Skeletal muscle tissue (tissue), 4 donors: ENCODE data around the gene LGALS16. TPM values are rescaled to one million over a fixed set of nuclear protein-coding genes. Genes with fewer than 3 reads are reported as not detected.
"Not testable (repeated sequence)": the region's sequence is repeated elsewhere in the genome, so short reads cannot be mapped to it uniquely, and the experiment has no call there.

Experiments used
- H3K27ac ChIP-seq: one replicate; pipeline ENCODE4 v1.7.0; 2013; ENCODE audit warnings: mild to moderate bottlenecking, low read depth, low read length, inconsistent platforms
- H3K27me3 ChIP-seq, 3 donors: one replicate each; pipeline ENCODE4 v1.7.0; 2013; ENCODE audit warnings: low read length in 3 of 3; ENCODE audit not compliant: control insufficient read depth in 3 of 3, insufficient read depth in 3 of 3
- H3K36me3 ChIP-seq, 3 donors: one replicate each; pipeline ENCODE4 v1.7.0; 2013; ENCODE audit warnings: low read length in 3 of 3; ENCODE audit not compliant: control insufficient read depth in 3 of 3, insufficient read depth in 3 of 3
- H3K4me1 ChIP-seq, 3 donors: one replicate each; pipeline ENCODE4 v1.7.0; 2013; ENCODE audit warnings: low read length in 3 of 3, mild to moderate bottlenecking in 3 of 3; ENCODE audit not compliant: control insufficient read depth in 3 of 3, insufficient read depth in 3 of 3
- H3K4me3 ChIP-seq, 3 donors: one replicate each; pipeline ENCODE4 v1.7.0; 2013; ENCODE audit warnings: low read length in 3 of 3
- H3K9ac ChIP-seq, 3 donors: one replicate each; pipeline ENCODE4 v1.7.0; 2013; ENCODE audit warnings: low read length in 3 of 3, mild to moderate bottlenecking in 3 of 3, moderate library complexity in 2 of 3, low read depth in 1 of 3
- H3K9me3 ChIP-seq, 3 donors: one replicate each; pipeline ENCODE4 v1.7.0; 2013; ENCODE audit warnings: low read length in 3 of 3; ENCODE audit not compliant: control insufficient read depth in 3 of 3
- total RNA-seq: library from RNA; depleted of rRNA; stranded (reverse); fragments of >200 nt; gene quantifications from one replicate; pipeline ENCODE4 v1.2.3, GENCODE V29; 2014
- donor health status: Osteomylitis.

LGALS16 gene
- total RNA-seq, 1 donor from 2014 or later = not detected

DNA sequence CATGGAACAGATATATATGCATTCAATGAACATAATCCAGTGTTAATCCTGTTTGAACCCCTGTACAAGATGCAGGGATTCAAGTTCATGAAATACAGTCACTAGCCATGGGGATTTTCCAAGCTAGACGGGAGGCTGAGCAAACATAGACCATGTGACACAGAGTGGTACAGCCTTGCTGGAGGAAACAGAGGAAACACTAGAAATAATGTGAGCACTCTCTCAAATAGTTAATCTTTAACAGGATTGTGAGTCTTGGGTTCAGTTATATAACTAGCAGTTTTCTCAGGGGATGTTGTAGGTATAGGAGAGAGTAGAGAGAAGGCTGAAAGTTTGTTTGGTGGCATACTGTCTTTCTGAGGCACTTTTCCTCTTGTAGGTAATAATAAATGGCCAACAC, 13.9 kb upstream of the LGALS16 start:
- H3K4me1 ChIP-seq = no peaks in the 10 kb centered on the region
- no peaks in the 10 kb centered on the region for H3K9me3 ChIP-seq
- H3K27ac ChIP-seq = no peak overlapping the region
- H3K4me3 ChIP-seq = no peak overlapping the region
- no peak overlapping the region for H3K9ac ChIP-seq
- H3K36me3 ChIP-seq = no peaks in the 10 kb centered on the region
- peaks cover 0 to 17% (median 12%) of the 10 kb centered on the region in 3 donors for H3K27me3 ChIP-seq

DNA sequence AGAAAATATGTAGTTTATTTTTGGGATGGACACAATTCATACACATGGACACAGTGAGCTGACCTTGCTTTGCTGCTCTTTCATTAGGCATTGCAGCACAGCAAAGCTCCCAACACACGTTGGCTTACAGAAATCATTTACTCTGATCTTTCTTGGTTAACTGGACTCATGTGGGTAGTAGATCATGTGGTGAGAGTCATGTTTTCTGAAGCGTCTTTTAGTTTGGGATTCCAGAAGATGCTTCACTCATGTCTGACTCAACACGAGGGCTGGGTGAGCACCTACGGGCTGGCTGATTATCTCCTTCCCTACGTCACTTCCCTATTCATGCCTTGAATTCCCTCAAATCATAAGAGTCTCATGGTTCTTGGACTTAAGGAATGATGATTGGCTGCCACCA, 12.1 kb upstream of the LGALS16 start:
- Histone ChIP-seq H3K36me3 (no peaks in the 10 kb centered on the region), H3K9ac (no peak overlapping the region), H3K27me3 (peaks cover 0 to 9% (median 6%) of the 10 kb centered on the region in 3 donors), H3K9me3 (no peaks in the 10 kb centered on the region), H3K27ac (no peak overlapping the region), H3K4me1 (no peaks in the 10 kb centered on the region), H3K4me3 (no peak overlapping the region)

DNA sequence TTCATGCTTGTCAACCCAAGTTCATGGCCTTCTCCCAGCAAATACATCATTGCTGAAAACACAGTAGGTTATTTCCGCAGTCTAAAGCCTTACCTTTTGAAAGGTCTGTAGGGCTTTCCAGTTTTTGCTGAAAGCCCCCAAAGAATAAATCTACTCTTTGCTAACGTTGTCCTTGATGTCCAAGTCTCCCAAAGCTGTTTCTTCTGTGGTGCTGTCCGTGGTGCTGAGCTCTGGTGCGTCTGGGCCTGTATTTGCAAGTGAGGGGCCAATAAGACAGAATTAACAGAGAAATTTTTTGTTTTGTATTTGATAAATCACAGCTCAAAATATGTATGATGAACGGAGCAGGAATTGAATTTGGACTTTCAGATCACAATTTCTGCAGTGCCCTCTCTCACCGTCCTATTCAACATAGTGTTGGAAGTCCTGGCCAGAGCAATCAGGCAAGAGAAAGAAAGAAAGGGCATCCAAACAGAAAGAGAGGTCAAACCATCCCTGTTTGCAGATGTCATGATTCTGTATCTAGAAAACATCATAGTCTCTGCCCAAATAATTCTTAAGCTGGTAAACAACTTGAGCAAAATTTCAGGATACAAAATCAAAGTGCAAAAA, 9.8 kb upstream of the LGALS16 start:
- Histone ChIP-seq H3K4me1 (no peaks in the 10 kb centered on the region), H3K27ac (no peak overlapping the region), H3K36me3 (no peaks in the 10 kb centered on the region), H3K9me3 (no peaks in the 10 kb centered on the region), H3K27me3 (peaks cover 0 to 6% (median 5%) of the 10 kb centered on the region in 3 donors), H3K4me3 (no peak overlapping the region), H3K9ac (no peak overlapping the region)

DNA sequence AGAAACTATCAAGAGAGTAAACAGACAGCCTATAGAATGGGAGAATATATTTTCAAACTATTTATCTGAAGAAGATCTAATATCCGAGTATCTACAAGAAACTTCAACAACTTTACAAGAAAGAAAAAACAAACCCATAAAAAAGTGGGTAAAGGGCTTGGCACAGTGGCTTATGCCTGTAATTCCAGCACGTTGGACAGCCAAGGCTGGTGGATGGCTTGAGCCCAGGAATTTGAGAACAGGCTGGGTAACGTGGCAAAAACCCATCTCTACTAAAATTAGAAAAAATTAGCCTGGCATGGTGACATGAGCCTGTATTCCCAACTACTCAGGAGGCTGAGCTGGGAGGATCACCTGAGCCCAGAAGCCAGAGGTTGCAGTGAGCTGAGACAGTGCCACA, 7.8 kb upstream of the LGALS16 start:
- Histone ChIP-seq H3K9ac (no peak overlapping the region), H3K27ac (no peak overlapping the region), H3K4me1 (no peaks in the 10 kb centered on the region)

DNA sequence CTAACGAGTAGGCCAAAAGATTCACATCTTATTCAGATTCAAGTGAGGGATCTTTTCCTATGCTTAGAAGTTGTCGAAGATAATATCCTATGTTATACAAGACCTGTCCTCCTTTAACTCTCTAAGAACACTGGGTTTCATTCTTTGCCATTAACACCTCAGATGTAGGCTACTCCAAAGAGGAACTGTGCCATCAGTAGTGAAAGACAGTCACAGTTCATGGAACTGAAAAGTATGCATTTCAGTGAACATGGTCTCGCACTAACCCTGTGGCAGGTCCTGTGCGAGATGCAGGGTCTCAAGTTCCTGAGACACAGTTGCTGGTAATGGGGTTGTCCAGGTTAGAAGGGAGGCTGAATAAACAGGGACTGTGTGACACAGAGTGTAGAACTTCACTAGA, 4.1 kb downstream of the LGALS16 start:
- no peak overlapping the region for H3K27ac ChIP-seq

More for the DNA sequence above, 7.8 kb upstream of the LGALS16 start:
- no peaks in the 10 kb centered on the region for H3K36me3 ChIP-seq
- no peak overlapping the region for H3K4me3 ChIP-seq
- no peaks in the 10 kb centered on the region for H3K9me3 ChIP-seq
- peaks cover 0 to 6% (median 5%) of the 10 kb centered on the region in 3 donors for H3K27me3 ChIP-seq

DNA sequence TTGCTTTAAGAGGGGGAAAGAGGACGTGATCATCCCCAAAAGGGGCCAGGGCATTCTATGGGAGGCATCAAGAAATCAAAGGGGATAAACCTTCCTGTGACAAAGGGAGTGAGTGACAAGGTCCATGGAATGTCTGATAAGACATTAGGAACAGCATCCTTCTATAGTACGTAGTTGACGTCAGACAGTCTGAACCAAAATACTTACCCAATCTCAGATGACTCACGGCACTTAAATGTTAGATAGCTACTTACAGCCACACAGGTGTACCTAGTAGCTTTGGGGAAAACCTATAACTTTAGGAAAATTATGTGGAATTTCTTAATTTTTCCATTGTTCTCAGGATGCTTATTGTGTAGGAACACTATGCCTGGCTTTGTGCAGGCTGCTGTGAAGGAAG, 4.9 kb downstream of the LGALS16 start:
- Histone ChIP-seq H3K27me3 (peaks cover 0 to 3% (median 3%) of the 10 kb centered on the region in 3 donors), H3K36me3 (no peaks in the 10 kb centered on the region), H3K4me1 (no peaks in the 10 kb centered on the region), H3K4me3 (no peak overlapping the region), H3K9ac (no peak overlapping the region), H3K27ac (no peak overlapping the region), H3K9me3 (no peaks in the 10 kb centered on the region)

More for the DNA sequence above, 4.1 kb downstream of the LGALS16 start:
- Histone ChIP-seq H3K9ac (no peak overlapping the region), H3K4me3 (no peak overlapping the region), H3K27me3 (peaks cover 0 to 3% (median 3%) of the 10 kb centered on the region in 3 donors), H3K9me3 (no peaks in the 10 kb centered on the region), H3K36me3 (no peaks in the 10 kb centered on the region), H3K4me1 (no peaks in the 10 kb centered on the region)

DNA sequence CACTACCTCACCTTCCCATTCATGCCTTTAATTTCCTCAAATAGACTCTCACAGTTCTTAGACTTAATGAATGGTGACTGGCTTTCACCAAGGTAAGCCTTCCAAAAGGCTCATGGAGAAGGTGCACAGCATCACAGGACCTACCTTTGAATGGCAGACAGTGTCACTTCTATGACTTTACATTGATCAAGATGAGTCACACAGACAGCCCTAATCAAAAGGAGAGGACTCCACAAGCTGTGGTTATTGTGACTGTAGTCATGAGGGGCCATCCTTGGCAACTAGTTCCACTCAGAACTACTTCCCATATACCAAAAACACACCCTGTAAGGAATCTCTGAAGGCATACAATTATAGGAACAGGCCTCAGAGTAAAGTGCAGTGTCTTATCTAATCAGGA, 5.9 kb downstream of the LGALS16 start:
- no peak overlapping the region for H3K9ac ChIP-seq
- H3K4me1 ChIP-seq = no peaks in the 10 kb centered on the region
- no peaks in the 10 kb centered on the region for H3K9me3 ChIP-seq
- H3K27me3 ChIP-seq = peaks cover 0 to 3% (median 3%) of the 10 kb centered on the region in 3 donors
- no peaks in the 10 kb centered on the region for H3K36me3 ChIP-seq
- H3K4me3 ChIP-seq = no peak overlapping the region
- H3K27ac ChIP-seq = no peak overlapping the region

DNA sequence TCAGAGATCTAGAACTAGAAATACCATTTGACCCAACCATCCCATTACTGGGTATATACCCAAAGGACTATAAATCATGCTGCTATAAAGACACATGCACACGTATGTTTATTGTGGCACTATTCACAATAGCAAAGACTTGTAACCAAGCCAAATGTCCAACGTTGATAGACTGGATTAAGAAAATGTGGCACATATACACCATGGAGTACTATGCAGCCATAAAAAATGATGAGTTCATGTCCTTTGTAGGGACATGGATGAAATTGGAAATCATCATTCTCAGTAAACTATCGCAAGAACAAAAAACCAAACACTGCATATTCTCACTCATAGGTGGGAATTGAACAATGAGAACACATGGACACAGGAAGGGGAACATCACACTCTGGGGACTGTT, 14.1 kb downstream of the LGALS16 start:
- H3K4me3 ChIP-seq, H3K36me3 ChIP-seq, H3K9me3 ChIP-seq, H3K27ac ChIP-seq, H3K27me3 ChIP-seq, H3K9ac ChIP-seq, H3K4me1 ChIP-seq: not testable (repeated sequence)

DNA sequence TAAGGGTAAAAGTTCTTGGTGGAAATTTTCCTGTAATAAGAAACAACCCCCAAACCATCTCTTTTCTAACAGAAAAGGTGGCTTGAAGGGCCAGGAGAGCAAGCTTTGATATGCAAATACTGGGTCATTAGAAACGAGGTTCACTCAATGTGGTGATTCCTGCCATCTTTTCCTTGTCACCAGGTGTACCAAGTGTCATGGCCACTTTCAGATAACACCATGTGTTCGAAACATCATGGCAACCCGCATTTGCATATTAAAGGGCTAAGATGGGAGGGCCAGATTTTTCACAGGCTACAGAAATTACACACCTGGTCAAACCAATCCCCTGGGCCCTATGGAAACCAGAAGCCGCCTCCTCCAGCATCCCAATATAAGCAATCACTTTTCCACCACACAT, 15.3 kb downstream of the LGALS16 start:
- Histone ChIP-seq H3K27me3 (no peaks in the 10 kb centered on the region), H3K4me1 (no peaks in the 10 kb centered on the region), H3K4me3 (no peak overlapping the region), H3K36me3 (no peaks in the 10 kb centered on the region), H3K9ac (no peak overlapping the region), H3K27ac (no peak overlapping the region), H3K9me3 (no peaks in the 10 kb centered on the region)

DNA sequence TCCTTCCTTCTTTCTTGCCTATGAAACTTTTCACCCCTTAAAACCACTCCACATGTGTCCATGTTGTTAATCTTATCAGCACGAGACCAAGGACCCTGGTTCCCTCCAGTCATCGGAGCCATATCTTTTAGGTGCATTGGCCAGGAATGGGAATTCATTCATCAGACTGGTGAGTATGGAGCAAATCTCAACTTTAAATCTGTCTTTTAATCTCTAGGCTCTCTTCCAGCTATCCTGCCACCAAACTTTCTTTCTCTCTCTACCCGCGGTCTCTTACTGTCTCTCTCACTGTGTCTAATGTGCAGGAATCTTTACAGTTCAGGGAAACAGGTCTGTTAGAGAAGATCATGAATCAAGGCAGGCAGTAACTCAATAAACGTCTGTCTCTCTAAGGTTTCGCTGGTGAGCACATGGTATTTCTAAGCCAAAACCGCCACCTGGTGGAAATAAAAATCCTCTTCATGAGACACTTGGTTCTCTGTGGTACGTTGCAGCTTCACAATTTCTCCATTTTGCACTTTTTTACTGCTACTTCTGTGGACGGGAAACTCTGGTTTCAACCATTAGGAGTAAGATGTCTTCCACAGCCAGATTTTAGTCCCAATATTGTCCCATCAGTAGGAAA, 16.1 kb downstream of the LGALS16 start:
- Histone ChIP-seq H3K9me3 (no peaks in the 10 kb centered on the region), H3K36me3 (no peaks in the 10 kb centered on the region), H3K4me3 (no peak overlapping the region)

More for the DNA sequence above, 16.1 kb downstream of the LGALS16 start:
- Histone ChIP-seq H3K9ac (no peak overlapping the region), H3K4me1 (no peaks in the 10 kb centered on the region), H3K27me3 (no peaks in the 10 kb centered on the region), H3K27ac (no peak overlapping the region)
